ENCODE data around the gene CNGB1. TPM values are rescaled to one million over a fixed set of nuclear protein-coding genes. Genes with fewer than 3 reads are reported as not detected.

The CNGB1 gene
- total RNA-seq, 1 donor from 2014 or later, result not detected

DNA sequence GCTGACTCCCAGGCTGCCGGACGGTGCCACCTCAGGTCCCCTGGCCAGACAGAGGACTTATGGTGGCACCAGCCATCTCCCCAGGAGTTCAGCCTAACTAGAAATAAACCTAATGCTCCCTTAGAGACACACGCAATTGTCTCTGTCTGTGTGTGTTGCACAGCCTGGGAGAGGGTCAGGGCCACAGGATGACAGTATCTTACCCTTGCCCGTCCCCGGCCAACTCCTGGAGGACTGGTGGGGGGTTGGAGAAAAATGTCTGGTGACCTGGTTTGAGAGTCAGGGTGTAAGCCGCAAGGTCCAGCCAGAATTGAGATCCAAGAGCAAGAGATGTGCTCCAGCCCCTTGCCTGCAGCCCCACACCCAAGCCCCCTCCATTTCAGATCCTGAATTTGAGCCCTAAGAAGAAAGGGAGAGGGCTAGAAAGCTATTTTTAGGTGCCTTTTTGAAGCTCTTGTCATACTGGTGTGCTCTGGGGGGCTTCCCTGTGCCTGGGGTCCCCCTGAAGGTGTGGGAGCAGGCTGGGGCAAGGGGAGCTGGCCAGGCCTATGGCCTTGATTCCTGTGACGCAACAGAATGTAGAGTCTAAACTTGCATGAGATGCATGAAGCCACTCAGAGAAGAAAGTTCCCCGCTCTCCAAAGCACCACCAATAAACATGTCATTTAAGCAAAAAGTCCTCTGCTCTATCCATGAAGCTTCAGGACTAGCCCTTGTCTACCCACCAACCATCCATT lies 16.7 kb upstream of the CNGB1 start:
- no peaks in the 10 kb centered on the region for H3K79me2 ChIP-seq (ENCODE audit: low read depth)
- H3K4me3 ChIP-seq, result no peak overlapping the region
- Mint-ChIP-seq H3K36me3 (no peaks in the 10 kb centered on the region), H3K27me3 (ENCODE audit: insufficient read depth, low read depth) (peaks cover 18% of the 10 kb centered on the region), H3K4me3 (no peak overlapping the region), H3K27ac (no peak overlapping the region), H3K9me3 (no peaks in the 10 kb centered on the region), H3K4me1 (peaks cover 2% of the 10 kb centered on the region)
- peaks cover 6% of the 10 kb centered on the region for H4K20me1 ChIP-seq (ENCODE audit: low read depth)
- TF ChIP-seq, protein P1, sequence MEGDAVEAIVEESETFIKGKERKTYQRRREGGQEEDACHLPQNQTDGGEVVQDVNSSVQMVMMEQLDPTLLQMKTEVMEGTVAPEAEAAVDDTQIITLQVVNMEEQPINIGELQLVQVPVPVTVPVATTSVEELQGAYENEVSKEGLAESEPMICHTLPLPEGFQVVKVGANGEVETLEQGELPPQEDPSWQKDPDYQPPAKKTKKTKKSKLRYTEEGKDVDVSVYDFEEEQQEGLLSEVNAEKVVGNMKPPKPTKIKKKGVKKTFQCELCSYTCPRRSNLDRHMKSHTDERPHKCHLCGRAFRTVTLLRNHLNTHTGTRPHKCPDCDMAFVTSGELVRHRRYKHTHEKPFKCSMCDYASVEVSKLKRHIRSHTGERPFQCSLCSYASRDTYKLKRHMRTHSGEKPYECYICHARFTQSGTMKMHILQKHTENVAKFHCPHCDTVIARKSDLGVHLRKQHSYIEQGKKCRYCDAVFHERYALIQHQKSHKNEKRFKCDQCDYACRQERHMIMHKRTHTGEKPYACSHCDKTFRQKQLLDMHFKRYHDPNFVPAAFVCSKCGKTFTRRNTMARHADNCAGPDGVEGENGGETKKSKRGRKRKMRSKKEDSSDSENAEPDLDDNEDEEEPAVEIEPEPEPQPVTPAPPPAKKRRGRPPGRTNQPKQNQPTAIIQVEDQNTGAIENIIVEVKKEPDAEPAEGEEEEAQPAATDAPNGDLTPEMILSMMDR (IDR thresholded peaks at IDR 0.05), result no peak
- H3K27ac ChIP-seq, result no peak overlapping the region
- peaks cover 4% of the 10 kb centered on the region for H3F3A ChIP-seq (ENCODE audit: low read depth)
- H3K9ac ChIP-seq, result no peak overlapping the region
- H3K4me2 ChIP-seq, result no peak overlapping the region
- peaks cover 7% of the 10 kb centered on the region for H3K4me1 ChIP-seq
- H3K27me3 ChIP-seq, result peaks cover 56% of the 10 kb centered on the region
- H3K36me3 ChIP-seq, result no peaks in the 10 kb centered on the region
- no peak for DNase-seq (ENCODE audit: low spot score)
- H3K9me3 ChIP-seq (ENCODE audit: low read depth), result no peaks in the 10 kb centered on the region
- H2AFZ ChIP-seq (replicated peaks), result no peak overlapping the region

DNA sequence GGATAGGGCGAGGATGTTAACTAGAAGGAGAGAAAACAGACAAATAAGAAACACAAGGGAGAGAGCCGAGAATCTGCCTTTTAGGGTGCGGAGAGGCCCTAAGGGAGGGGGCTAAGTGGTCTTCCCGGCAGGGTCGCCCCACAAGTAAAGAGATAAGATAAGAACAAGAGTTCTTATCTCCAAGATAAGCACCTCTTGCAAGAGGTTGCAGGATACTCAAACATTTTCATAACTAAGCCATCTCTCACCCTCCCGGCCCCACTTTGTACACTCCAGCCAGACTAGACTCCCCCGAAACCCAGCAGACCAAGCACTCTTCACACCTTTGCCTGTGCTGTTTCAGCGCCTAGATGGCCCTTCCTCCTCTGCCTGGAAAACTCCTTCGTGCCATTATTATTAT lies 15.3 kb upstream of the CNGB1 start:
- H2AFZ ChIP-seq (replicated peaks), result no peak overlapping the region
- peak overlapping the region; percentile 62 for H3K4me3 ChIP-seq
- peaks cover 16% of the 10 kb centered on the region for H3K27me3 Mint-ChIP-seq (ENCODE audit: insufficient read depth, low read depth)

DNA sequence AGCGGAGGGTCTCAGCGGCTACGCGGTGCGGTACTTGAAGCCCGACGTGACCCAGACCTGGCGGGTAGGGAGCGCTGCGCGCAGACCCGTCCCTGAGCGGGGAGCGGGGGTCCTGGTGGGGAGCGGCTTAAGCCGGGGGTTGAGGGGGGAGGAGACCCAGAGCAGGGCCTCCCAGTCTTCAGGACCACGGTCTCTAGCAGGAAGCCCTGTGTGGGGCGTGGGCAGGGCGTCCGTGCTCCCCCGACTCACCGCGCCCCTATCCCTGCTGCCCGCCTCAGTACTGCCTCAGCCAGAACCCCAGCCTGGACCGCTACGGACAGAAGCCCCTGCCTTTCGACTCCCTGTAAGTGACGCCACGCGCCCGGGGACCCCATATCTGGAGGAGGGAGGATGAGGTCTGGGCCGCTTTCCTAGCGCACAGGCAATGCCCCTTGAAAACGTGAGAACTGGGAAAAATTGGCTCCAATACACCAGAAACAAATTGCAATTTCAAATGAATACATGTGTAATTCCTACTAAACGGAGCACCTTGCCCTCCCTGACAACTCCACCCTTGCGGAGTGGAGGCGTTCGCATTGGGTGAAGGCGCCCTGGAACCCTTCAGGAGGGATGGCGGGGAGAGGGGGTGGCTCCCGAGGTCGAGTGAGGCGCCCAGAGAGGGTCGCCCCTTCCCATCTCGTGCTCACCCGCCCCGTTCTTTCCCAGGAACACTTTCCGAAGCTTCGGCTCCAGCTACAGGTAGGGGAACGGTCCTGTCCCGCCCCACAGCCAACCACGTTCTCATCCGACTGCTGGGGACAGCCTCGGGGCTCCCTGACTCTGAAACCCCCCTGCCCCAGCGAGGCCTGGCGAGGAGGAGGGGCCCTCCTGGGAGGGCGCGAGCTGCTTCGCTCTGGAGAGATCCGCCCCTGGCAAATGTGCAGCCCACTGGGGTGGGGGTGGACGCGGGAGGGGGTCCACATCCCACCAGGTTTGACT lies 14.6 kb upstream of the CNGB1 start:
- H3K9me3 ChIP-seq (ENCODE audit: low read depth), result no peaks in the 10 kb centered on the region
- peaks cover 2% of the 10 kb centered on the region for H3K4me1 Mint-ChIP-seq
- no peaks in the 10 kb centered on the region for H3K79me2 ChIP-seq (ENCODE audit: low read depth)
- no peaks in the 10 kb centered on the region for H3K9me3 Mint-ChIP-seq
- H3K36me3 Mint-ChIP-seq, result no peaks in the 10 kb centered on the region
- peak overlapping the region; percentile 66 for H2AFZ ChIP-seq (replicated peaks)
- H4K20me1 ChIP-seq (ENCODE audit: low read depth), result peaks cover 6% of the 10 kb centered on the region
- DNase-seq (ENCODE audit: low spot score), result peak; percentile 35
- peak overlapping the region; percentile 62 for H3K4me3 ChIP-seq
- no peaks in the 10 kb centered on the region for H3K36me3 ChIP-seq
- H3F3A ChIP-seq (ENCODE audit: low read depth), result peaks cover 4% of the 10 kb centered on the region
- TF ChIP-seq EZH2 (IDR thresholded peaks at IDR 0.05) (peak; percentile 71), EZH2phosphoT487 (IDR thresholded peaks at IDR 0.05) (peak; percentile 67)
- TF ChIP-seq, protein P1 (IDR thresholded peaks at IDR 0.05), result no peak
- peak overlapping the region; percentile 89 for H3K4me3 Mint-ChIP-seq
- no peak overlapping the region for H3K27ac ChIP-seq
- no peak overlapping the region for H3K27ac Mint-ChIP-seq
- peak overlapping the region; percentile 93 for H3K4me2 ChIP-seq
- peaks cover 56% of the 10 kb centered on the region for H3K27me3 ChIP-seq
- H3K27me3 Mint-ChIP-seq (ENCODE audit: insufficient read depth, low read depth), result peaks cover 19% of the 10 kb centered on the region
- no peak overlapping the region for H3K9ac ChIP-seq
- peaks cover 7% of the 10 kb centered on the region for H3K4me1 ChIP-seq

More for the DNA sequence above, 15.3 kb upstream of the CNGB1 start:
- no peak for DNase-seq (ENCODE audit: low spot score)
- H3K36me3 ChIP-seq, result no peaks in the 10 kb centered on the region
- H3F3A ChIP-seq (ENCODE audit: low read depth), result peaks cover 4% of the 10 kb centered on the region
- H3K27me3 ChIP-seq, result peaks cover 56% of the 10 kb centered on the region
- H3K27ac ChIP-seq, result no peak overlapping the region
- peaks cover 7% of the 10 kb centered on the region for H3K4me1 ChIP-seq
- TF ChIP-seq EZH2phosphoT487 (IDR thresholded peaks at IDR 0.05), result no peak
- TF ChIP-seq, protein P1 (IDR thresholded peaks at IDR 0.05), result no peak
- TF ChIP-seq EZH2 (IDR thresholded peaks at IDR 0.05), result no peak
- Mint-ChIP-seq H3K36me3 (no peaks in the 10 kb centered on the region), H3K4me1 (peaks cover 2% of the 10 kb centered on the region), H3K27ac (no peak overlapping the region), H3K4me3 (peak overlapping the region; percentile 89), H3K9me3 (no peaks in the 10 kb centered on the region)
- peaks cover 6% of the 10 kb centered on the region for H4K20me1 ChIP-seq (ENCODE audit: low read depth)
- no peak overlapping the region for H3K9ac ChIP-seq
- H3K9me3 ChIP-seq (ENCODE audit: low read depth), result no peaks in the 10 kb centered on the region
- H3K79me2 ChIP-seq (ENCODE audit: low read depth), result no peaks in the 10 kb centered on the region
- peak overlapping the region; percentile 93 for H3K4me2 ChIP-seq
